CD4-positive, CD25-positive, alpha-beta regulatory T cell (primary cell): ENCODE results near the gene MORC2. TPM values are rescaled to one million over a fixed set of nuclear protein-coding genes. Genes with fewer than 3 reads are reported as not detected.
A peak's percentile ranks its signal among the peaks of the same experiment; 100 is the strongest.

Experiments used
- ATAC-seq, 2 donors: fragments of 150-1000 bp; cut with Tn5 transposase; one replicate each; pipeline ENCODE4 v1.10.0; 2021; ENCODE audit warnings: low read depth in 2 of 2, moderate number of reproducible peaks in 2 of 2, moderate library complexity in 1 of 2
- DNase-seq, 3 donors: peaks; one replicate each; pipeline versions ENCODE4 v3.0.0 to v3.0.0-alpha.2; 2012 to 2022; ENCODE audit warnings: mixed read lengths in 1 of 3
- H3K27ac ChIP-seq: one replicate; pipeline ENCODE4 v1.7.0; 2013; ENCODE audit warnings: mild to moderate bottlenecking, low read length; ENCODE audit not compliant: insufficient read depth, poor library complexity, severe bottlenecking
- H3K27me3 ChIP-seq: one replicate; pipeline ENCODE4 v1.7.0; 2013; ENCODE audit warnings: low read length; ENCODE audit not compliant: control insufficient read depth, insufficient read depth
- H3K36me3 ChIP-seq: one replicate; pipeline ENCODE4 v1.7.0; 2013; ENCODE audit warnings: mild to moderate bottlenecking, low read length, moderate library complexity; ENCODE audit not compliant: control insufficient read depth, insufficient read depth
- H3K4me1 ChIP-seq: 2 replicates; pipeline ENCODE4 v1.7.0; 2013; ENCODE audit warnings: mild to moderate bottlenecking, low read length; ENCODE audit not compliant: insufficient read depth, control insufficient read depth, poor library complexity, severe bottlenecking
- H3K4me3 ChIP-seq: one replicate; pipeline ENCODE4 v1.7.0; 2013; ENCODE audit warnings: low read depth, mild to moderate bottlenecking, low read length, moderate library complexity
- H3K9me3 ChIP-seq, 2 experiments: 1 replicate in 1 of 2; 2 replicates in 1 of 2; pipeline ENCODE4 v1.7.0; 2013; ENCODE audit warnings: low read length in 2 of 2, mild to moderate bottlenecking in 1 of 2, moderate library complexity in 1 of 2; ENCODE audit not compliant: control insufficient read depth in 2 of 2
- H3K27ac Mint-ChIP-seq, 3 donors: one replicate each; pipeline ENCODE4 v1.8.0; 2020 to 2022; ENCODE audit warnings: mild to moderate bottlenecking in 3 of 3, mixed read lengths in 3 of 3, moderate library complexity in 2 of 3
- H3K27me3 Mint-ChIP-seq: one replicate; pipeline ENCODE4 v1.8.0; 2022; ENCODE audit warnings: mild to moderate bottlenecking, mixed read lengths
- H3K36me3 Mint-ChIP-seq: one replicate; pipeline ENCODE4 v1.8.0; 2020; ENCODE audit warnings: mixed read lengths
- H3K4me1 Mint-ChIP-seq, 4 donors: one replicate each; pipeline ENCODE4 v1.8.0; 2020 to 2022; ENCODE audit warnings: mixed read lengths in 4 of 4, mild to moderate bottlenecking in 1 of 4
- H3K4me3 Mint-ChIP-seq, 4 donors: one replicate each; pipeline ENCODE4 v1.8.0; 2020 to 2022; ENCODE audit warnings: mild to moderate bottlenecking in 4 of 4, mixed read lengths in 4 of 4, moderate library complexity in 3 of 4
- H3K9me3 Mint-ChIP-seq, 7 donors: one replicate each; pipeline ENCODE4 v1.8.0; 2020 to 2022; ENCODE audit warnings: mixed read lengths in 7 of 7, mild to moderate bottlenecking in 3 of 7, moderate library complexity in 2 of 7
- polyA plus RNA-seq, 4 donors: library from polyadenylated mRNA; unstranded; fragments of 300-500 nt; fragmentation: Illumina TruSeq; gene quantifications; one replicate each; pipeline ENCODE4 v1.2.3, GENCODE V29; 2021
- total RNA-seq: library from RNA; stranded (reverse); gene quantifications from one replicate; pipeline ENCODE4 v1.2.3, GENCODE V29; 2022

The MORC2 gene
- total and polyA plus RNA-seq, 5 donors from 2014 or later = 7.6 to 39.0 (median 16.4) TPM

DNA sequence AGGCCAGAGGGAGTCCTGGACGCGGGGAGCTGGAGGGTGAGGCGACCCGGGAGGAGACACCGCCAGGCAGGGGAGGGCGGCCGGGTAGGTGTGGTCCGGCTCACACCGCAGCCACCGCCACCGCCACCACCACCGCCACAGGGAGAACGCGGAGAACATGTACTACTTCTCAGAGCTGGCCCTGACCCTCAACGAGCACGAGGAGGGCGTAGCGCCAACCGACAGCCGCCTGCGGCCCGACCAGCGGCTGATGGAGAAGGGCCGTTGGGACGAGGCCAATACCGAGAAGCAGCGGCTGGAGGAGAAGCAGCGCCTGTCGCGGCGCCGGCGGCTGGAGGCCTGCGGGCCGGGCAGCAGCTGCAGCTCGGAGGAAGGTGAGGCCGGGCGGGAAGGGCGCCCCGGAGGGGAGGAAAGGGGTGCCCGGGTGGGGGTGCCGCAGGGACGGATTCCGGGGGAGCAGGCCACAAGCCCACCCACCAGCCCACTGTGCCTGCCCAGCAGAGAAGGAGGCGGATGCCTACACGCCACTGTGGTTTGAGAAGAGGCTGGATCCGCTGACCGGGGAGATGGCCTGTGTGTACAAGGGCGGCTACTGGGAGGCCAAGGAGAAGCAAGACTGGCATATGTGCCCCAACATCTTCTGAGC, 62.8 kb downstream of the MORC2 start:
- Mint-ChIP-seq H3K9me3 (peaks cover 0 to 5% (median 0%) of the 10 kb centered on the region in 7 donors), H3K27ac (no peak overlapping the region), H3K36me3 (peaks cover 23% of the 10 kb centered on the region), H3K27me3 (no peaks in the 10 kb centered on the region), H3K4me3 (no peak overlapping the region), H3K4me1 (peaks cover 0 to 9% (median 3%) of the 10 kb centered on the region in 4 donors)
- H3K27me3 ChIP-seq = no peaks in the 10 kb centered on the region
- no peak for ATAC-seq
- no peaks in the 10 kb centered on the region for H3K9me3 ChIP-seq
- no peak overlapping the region for H3K27ac ChIP-seq
- DNase-seq = no peak
- H3K4me3 ChIP-seq = no peak overlapping the region
- peaks cover 28% of the 10 kb centered on the region for H3K36me3 ChIP-seq
- H3K4me1 ChIP-seq = no peaks in the 10 kb centered on the region

- H3K27ac ChIP-seq = no peak overlapping the region
- Mint-ChIP-seq H3K4me1 (peaks cover 0 to 6% (median 3%) of the 10 kb centered on the region in 4 donors), H3K9me3 (peaks cover 0 to 3% (median 0%) of the 10 kb centered on the region in 7 donors), H3K4me3 (no peak overlapping the region), H3K27ac (peak overlapping the region in 1 of 3 donors; percentile 2), H3K27me3 (no peaks in the 10 kb centered on the region), H3K36me3 (peaks cover 21% of the 10 kb centered on the region)
- no peak overlapping the region for H3K4me3 ChIP-seq
- H3K36me3 ChIP-seq = peaks cover 20% of the 10 kb centered on the region
- no peaks in the 10 kb centered on the region for H3K27me3 ChIP-seq
- ATAC-seq = no peak
- H3K4me1 ChIP-seq = no peaks in the 10 kb centered on the region
- no peak for DNase-seq
- peaks cover 4 to 8% of the 10 kb centered on the region in 2 experiments for H3K9me3 ChIP-seq
Observed at GRCh38 chr22:30903876-30904460, 64.6 kb downstream of the MORC2 start.

DNA sequence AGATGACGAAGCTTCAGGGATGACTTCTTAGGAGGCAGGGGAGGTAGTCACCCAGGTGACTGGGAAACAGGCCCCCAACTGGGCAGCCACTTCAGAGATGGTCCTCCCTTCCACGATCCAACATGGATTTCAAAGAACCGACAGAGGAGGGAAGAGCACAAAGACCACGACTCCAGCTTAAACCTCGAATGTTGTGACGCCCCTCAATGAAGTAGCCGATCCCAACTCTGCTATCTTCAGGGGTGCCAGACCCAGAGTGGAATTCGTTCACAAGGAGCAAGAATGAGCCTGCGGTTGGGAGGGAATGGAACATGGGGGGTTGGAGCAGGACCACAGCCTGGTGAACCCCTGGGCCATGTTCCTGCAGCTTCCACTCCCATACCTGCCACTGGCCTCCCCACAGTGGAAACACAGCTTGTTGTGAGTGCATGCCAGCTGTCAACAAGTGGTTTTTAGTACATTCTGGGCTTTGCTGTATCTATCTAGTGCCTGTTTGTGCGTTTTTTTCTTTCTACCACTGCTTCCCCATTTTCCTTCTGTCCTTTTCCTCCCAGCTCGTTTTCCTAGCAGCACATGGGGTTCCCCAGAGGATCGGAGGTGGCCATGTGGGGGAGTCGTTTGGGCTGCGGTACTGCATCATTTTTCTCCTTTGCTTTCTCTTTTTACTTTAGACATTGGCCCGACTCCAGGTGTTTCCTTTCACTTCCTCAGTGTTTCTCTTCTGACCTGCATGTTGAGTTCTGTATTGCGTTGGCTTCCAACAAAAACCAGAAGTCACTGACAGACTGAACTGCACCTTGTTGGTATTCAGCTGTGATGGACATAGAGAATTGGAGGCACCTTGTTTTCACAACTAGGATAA, 65.8 kb downstream of the MORC2 start:
- peaks cover 20% of the 10 kb centered on the region for H3K36me3 ChIP-seq
- DNase-seq = no peak
- Mint-ChIP-seq H3K36me3 (peaks cover 21% of the 10 kb centered on the region), H3K27me3 (no peaks in the 10 kb centered on the region), H3K4me3 (no peak overlapping the region), H3K27ac (peak overlapping the region in 1 of 3 donors; percentile 69), H3K4me1 (peaks cover 0 to 6% (median 3%) of the 10 kb centered on the region in 4 donors), H3K9me3 (peaks cover 0 to 4% (median 0%) of the 10 kb centered on the region in 7 donors)
- no peaks in the 10 kb centered on the region for H3K27me3 ChIP-seq
- no peaks in the 10 kb centered on the region for H3K4me1 ChIP-seq
- no peak for ATAC-seq
- no peak overlapping the region for H3K4me3 ChIP-seq
- H3K27ac ChIP-seq = no peak overlapping the region
- H3K9me3 ChIP-seq = peaks cover 6 to 10% of the 10 kb centered on the region in 2 experiments

- Histone ChIP-seq H3K4me3 (no peak overlapping the region), H3K9me3 (peaks cover 4 to 5% of the 10 kb centered on the region in 2 experiments), H3K36me3 (no peaks in the 10 kb centered on the region), H3K27ac (no peak overlapping the region), H3K27me3 (no peaks in the 10 kb centered on the region), H3K4me1 (peaks cover 13% of the 10 kb centered on the region)
- DNase-seq (no peak), ATAC-seq (no peak)
- Mint-ChIP-seq H3K27ac (peak overlapping the region in 2 of 3 donors; percentile 71 to 85), H3K4me1 (peaks cover 9 to 27% (median 11%) of the 10 kb centered on the region in 4 donors), H3K27me3 (no peaks in the 10 kb centered on the region), H3K36me3 (peaks cover 6% of the 10 kb centered on the region), H3K9me3 (peaks cover 0 to 6% (median 0%) of the 10 kb centered on the region in 7 donors), H3K4me3 (peak overlapping the region in 2 of 4 donors; percentile 4 to 10)
Observed at GRCh38 chr22:30894371-30894740, 74.2 kb downstream of the MORC2 start.

DNA sequence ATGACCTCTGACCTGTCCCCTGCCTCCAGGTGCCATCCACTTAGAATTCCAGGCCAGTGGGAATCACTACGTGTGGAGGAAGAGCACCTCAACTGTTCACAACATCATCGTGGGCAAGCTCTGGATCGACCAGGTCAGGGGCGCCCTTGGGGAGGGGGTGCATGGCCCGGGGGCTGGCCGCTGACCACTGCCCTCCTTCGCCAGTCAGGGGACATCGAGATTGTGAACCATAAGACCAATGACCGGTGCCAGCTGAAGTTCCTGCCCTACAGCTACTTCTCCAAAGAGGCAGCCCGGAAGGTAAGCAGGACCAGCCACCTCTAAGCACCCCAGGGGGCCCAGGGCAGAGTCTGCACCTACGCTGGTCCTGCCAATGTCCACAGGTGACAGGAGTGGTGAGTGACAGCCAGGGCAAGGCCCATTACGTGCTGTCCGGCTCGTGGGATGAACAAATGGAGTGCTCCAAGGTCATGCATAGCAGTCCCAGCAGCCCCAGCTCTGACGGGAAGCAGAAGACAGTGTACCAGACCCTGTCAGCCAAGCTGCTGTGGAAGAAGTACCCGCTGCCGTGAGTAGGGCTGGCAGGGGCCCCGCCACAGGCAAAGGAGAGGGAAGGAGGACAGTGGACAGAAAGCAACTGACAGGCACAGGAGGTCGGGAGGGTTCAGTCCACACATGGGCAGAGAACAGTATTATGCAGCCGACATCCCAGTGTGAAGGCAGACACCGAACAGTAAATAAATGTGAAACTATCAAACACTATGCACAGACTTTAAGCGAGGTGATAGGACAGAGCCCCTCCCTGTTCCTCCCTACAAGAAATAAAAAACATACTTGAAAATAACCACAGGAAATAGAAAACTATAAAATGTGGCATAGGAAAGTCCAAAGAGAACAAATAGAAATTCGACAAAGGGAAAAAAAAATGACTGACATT, 74.9 kb downstream of the MORC2 start:
- H3K4me3 ChIP-seq = no peak overlapping the region
- Mint-ChIP-seq H3K36me3 (peaks cover 10% of the 10 kb centered on the region), H3K4me3 (peak overlapping the region in 3 of 4 donors; percentile 4 to 49 (median 10)), H3K9me3 (peaks cover 0 to 6% (median 0%) of the 10 kb centered on the region in 7 donors), H3K4me1 (peaks cover 9 to 27% (median 13%) of the 10 kb centered on the region in 4 donors), H3K27me3 (no peaks in the 10 kb centered on the region), H3K27ac (peak overlapping the region; percentile 38 to 85 (median 71))
- DNase-seq (peak in 1 of 3 donors; percentile 13), ATAC-seq (no peak)
- H3K9me3 ChIP-seq = no peaks in the 10 kb centered on the region
- H3K4me1 ChIP-seq = peaks cover 13% of the 10 kb centered on the region
- no peaks in the 10 kb centered on the region for H3K36me3 ChIP-seq
- H3K27ac ChIP-seq = no peak overlapping the region
- H3K27me3 ChIP-seq = no peaks in the 10 kb centered on the region

DNA sequence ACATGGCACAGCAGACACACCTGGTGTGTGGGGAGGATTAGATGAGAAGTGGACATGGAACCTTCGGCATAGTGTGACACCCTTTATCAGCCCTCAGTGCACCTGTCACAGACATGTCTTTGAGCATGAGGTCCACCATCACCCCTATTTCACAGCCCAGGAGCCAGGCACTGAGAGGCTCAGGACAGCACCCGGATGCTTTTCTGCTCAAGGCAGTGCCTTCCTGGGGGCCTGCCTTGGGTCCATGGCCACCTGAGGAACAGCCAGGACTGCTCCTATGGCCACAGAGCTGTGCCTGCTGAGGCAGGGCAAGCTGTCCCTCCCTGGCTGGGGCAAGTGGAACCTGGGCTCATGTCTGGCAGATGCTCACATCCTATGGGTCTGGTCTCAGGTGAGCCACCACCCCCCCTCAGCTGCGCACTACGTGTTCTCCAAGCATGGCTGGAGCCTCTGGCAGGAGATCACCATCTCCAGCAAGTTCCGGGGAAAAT, 75.8 kb downstream of the MORC2 start:
- Mint-ChIP-seq H3K9me3 (peaks cover 0 to 6% (median 0%) of the 10 kb centered on the region in 7 donors), H3K27ac (peak overlapping the region in 1 of 3 donors; percentile 48), H3K4me1 (peaks cover 9 to 27% (median 13%) of the 10 kb centered on the region in 4 donors), H3K36me3 (peaks cover 10% of the 10 kb centered on the region), H3K4me3 (no peak overlapping the region), H3K27me3 (no peaks in the 10 kb centered on the region)
- Histone ChIP-seq H3K27me3 (no peaks in the 10 kb centered on the region), H3K4me3 (no peak overlapping the region), H3K9me3 (no peaks in the 10 kb centered on the region), H3K4me1 (peaks cover 13% of the 10 kb centered on the region), H3K27ac (no peak overlapping the region), H3K36me3 (no peaks in the 10 kb centered on the region)
- DNase-seq (no peak), ATAC-seq (no peak)

GRCh38 chr22:30892286-30892685, 76.3 kb downstream of the MORC2 start:
- Mint-ChIP-seq H3K4me3 (no peak overlapping the region), H3K36me3 (peaks cover 9% of the 10 kb centered on the region), H3K4me1 (peaks cover 9 to 27% (median 13%) of the 10 kb centered on the region in 4 donors), H3K9me3 (peaks cover 0 to 2% (median 0%) of the 10 kb centered on the region in 7 donors), H3K27me3 (no peaks in the 10 kb centered on the region), H3K27ac (peak overlapping the region; percentile 47 to 57 (median 51))
- no peak overlapping the region for H3K4me3 ChIP-seq
- DNase-seq = no peak
- ATAC-seq = no peak
- no peak overlapping the region for H3K27ac ChIP-seq
- peaks cover 13% of the 10 kb centered on the region for H3K4me1 ChIP-seq
- no peaks in the 10 kb centered on the region for H3K9me3 ChIP-seq
- H3K36me3 ChIP-seq = no peaks in the 10 kb centered on the region
- H3K27me3 ChIP-seq = no peaks in the 10 kb centered on the region
